ENCODE measurements around the gene YY2.
"Not testable (repeated sequence)": the region's sequence is repeated elsewhere in the genome, so short reads cannot be mapped to it uniquely, and the experiment has no call there.

The YY2 gene

GRCh38 chrX:21840193-21840545 is 15.6 kb upstream of the YY2 start:
- Histone ChIP-seq H3K36me3 (ENCODE audit: control insufficient read depth, insufficient read depth, low read length) (no peaks in the 10 kb centered on the region), H3K27me3 (ENCODE audit: control insufficient read depth, insufficient read depth, low read length) (no peaks in the 10 kb centered on the region), H3K9ac (ENCODE audit: low read length) (no peak overlapping the region), H3K4me3 (ENCODE audit: low read length) (peak overlapping the region; percentile 88), H3K27ac (ENCODE audit: low read depth, low read length) (peak overlapping the region; percentile 57), H3K4me1 (ENCODE audit: control insufficient read depth, insufficient read depth, low read length) (no peaks in the 10 kb centered on the region)

- H3K27me3 ChIP-seq (ENCODE audit: control insufficient read depth, insufficient read depth, low read length): no peaks in the 10 kb centered on the region
- H3K4me3 ChIP-seq (ENCODE audit: low read length): no peak overlapping the region
- H3K27ac ChIP-seq (ENCODE audit: low read depth, low read length): no peak overlapping the region
- no peak overlapping the region for H3K9ac ChIP-seq (ENCODE audit: low read length)
- no peaks in the 10 kb centered on the region for H3K4me1 ChIP-seq (ENCODE audit: control insufficient read depth, insufficient read depth, low read length)
- no peaks in the 10 kb centered on the region for H3K36me3 ChIP-seq (ENCODE audit: control insufficient read depth, insufficient read depth, low read length)
These were observed 12.6 kb upstream of the YY2 start for GRCh38 chrX:21843179-21843578.

- Histone ChIP-seq H3K9ac (ENCODE audit: low read length) (no peak overlapping the region), H3K27me3 (ENCODE audit: control insufficient read depth, insufficient read depth, low read length) (no peaks in the 10 kb centered on the region), H3K4me1 (ENCODE audit: control insufficient read depth, insufficient read depth, low read length) (no peaks in the 10 kb centered on the region), H3K4me3 (ENCODE audit: low read length) (no peak overlapping the region), H3K36me3 (ENCODE audit: control insufficient read depth, insufficient read depth, low read length) (no peaks in the 10 kb centered on the region), H3K27ac (ENCODE audit: low read depth, low read length) (no peak overlapping the region)
These were observed 10.7 kb upstream of the YY2 start for GRCh38 chrX:21845096-21845495.

GRCh38 chrX:21847342-21847741 is 8.4 kb upstream of the YY2 start:
- Histone ChIP-seq H3K27ac (ENCODE audit: low read depth, low read length) (no peak overlapping the region), H3K36me3 (ENCODE audit: control insufficient read depth, insufficient read depth, low read length) (no peaks in the 10 kb centered on the region), H3K9ac (ENCODE audit: low read length) (no peak overlapping the region), H3K4me3 (ENCODE audit: low read length) (no peak overlapping the region), H3K27me3 (ENCODE audit: control insufficient read depth, insufficient read depth, low read length) (no peaks in the 10 kb centered on the region), H3K4me1 (ENCODE audit: control insufficient read depth, insufficient read depth, low read length) (no peaks in the 10 kb centered on the region)

- Histone ChIP-seq H3K9ac (ENCODE audit: low read length) (no peak overlapping the region), H3K27me3 (ENCODE audit: control insufficient read depth, insufficient read depth, low read length) (no peaks in the 10 kb centered on the region), H3K27ac (ENCODE audit: low read depth, low read length) (no peak overlapping the region), H3K4me3 (ENCODE audit: low read length) (no peak overlapping the region), H3K4me1 (ENCODE audit: control insufficient read depth, insufficient read depth, low read length) (no peaks in the 10 kb centered on the region), H3K36me3 (ENCODE audit: control insufficient read depth, insufficient read depth, low read length) (peaks cover 4% of the 10 kb centered on the region)
These were observed 2.2 kb upstream of the YY2 start for GRCh38 chrX:21853578-21853977.

- Histone ChIP-seq H3K27ac (ENCODE audit: low read depth, low read length) (no peak overlapping the region), H3K27me3 (ENCODE audit: control insufficient read depth, insufficient read depth, low read length) (no peaks in the 10 kb centered on the region)
These were observed 717 bp downstream of the YY2 start for GRCh38 chrX:21856504-21856903.

GRCh38 chrX:21863241-21863640 is 7.5 kb downstream of the YY2 start:
- Histone ChIP-seq H3K9ac (ENCODE audit: low read length) (no peak overlapping the region), H3K36me3 (ENCODE audit: control insufficient read depth, insufficient read depth, low read length) (no peaks in the 10 kb centered on the region), H3K27ac (ENCODE audit: low read depth, low read length) (no peak overlapping the region), H3K4me1 (ENCODE audit: control insufficient read depth, insufficient read depth, low read length) (no peaks in the 10 kb centered on the region), H3K4me3 (ENCODE audit: low read length) (no peak overlapping the region), H3K27me3 (ENCODE audit: control insufficient read depth, insufficient read depth, low read length) (no peaks in the 10 kb centered on the region)

More at GRCh38 chrX:21856504-21856903, 717 bp downstream of the YY2 start:
- Histone ChIP-seq H3K4me3 (ENCODE audit: low read length) (no peak overlapping the region), H3K9ac (ENCODE audit: low read length) (no peak overlapping the region), H3K36me3 (ENCODE audit: control insufficient read depth, insufficient read depth, low read length) (peaks cover 4% of the 10 kb centered on the region), H3K4me1 (ENCODE audit: control insufficient read depth, insufficient read depth, low read length) (no peaks in the 10 kb centered on the region)

- Histone ChIP-seq H3K4me1 (ENCODE audit: control insufficient read depth, insufficient read depth, low read length) (no peaks in the 10 kb centered on the region), H3K27ac (ENCODE audit: low read depth, low read length) (no peak overlapping the region), H3K27me3 (ENCODE audit: control insufficient read depth, insufficient read depth, low read length) (no peaks in the 10 kb centered on the region), H3K36me3 (ENCODE audit: control insufficient read depth, insufficient read depth, low read length) (no peaks in the 10 kb centered on the region), H3K9ac (ENCODE audit: low read length) (no peak overlapping the region), H3K4me3 (ENCODE audit: low read length) (no peak overlapping the region)
These were observed 9.6 kb downstream of the YY2 start for GRCh38 chrX:21865436-21865835.

GRCh38 chrX:21870494-21870893 is 14.7 kb downstream of the YY2 start:
- Histone ChIP-seq H3K9ac (ENCODE audit: low read length) (no peak overlapping the region), H3K27me3 (ENCODE audit: control insufficient read depth, insufficient read depth, low read length) (no peaks in the 10 kb centered on the region), H3K4me1 (ENCODE audit: control insufficient read depth, insufficient read depth, low read length) (no peaks in the 10 kb centered on the region), H3K27ac (ENCODE audit: low read depth, low read length) (no peak overlapping the region), H3K36me3 (ENCODE audit: control insufficient read depth, insufficient read depth, low read length) (no peaks in the 10 kb centered on the region), H3K4me3 (ENCODE audit: low read length) (no peak overlapping the region)

- H3K9ac ChIP-seq (ENCODE audit: low read length): no peak overlapping the region
- no peak overlapping the region for H3K4me3 ChIP-seq (ENCODE audit: low read length)
- no peaks in the 10 kb centered on the region for H3K27me3 ChIP-seq (ENCODE audit: control insufficient read depth, insufficient read depth, low read length)
- peak overlapping the region; percentile 36 for H3K27ac ChIP-seq (ENCODE audit: low read depth, low read length)
- no peaks in the 10 kb centered on the region for H3K4me1 ChIP-seq (ENCODE audit: control insufficient read depth, insufficient read depth, low read length)
- no peaks in the 10 kb centered on the region for H3K36me3 ChIP-seq (ENCODE audit: control insufficient read depth, insufficient read depth, low read length)
These were observed 17.4 kb downstream of the YY2 start for GRCh38 chrX:21873063-21873775.

- H3K27ac ChIP-seq (ENCODE audit: low read depth, low read length); H3K27me3 ChIP-seq (ENCODE audit: control insufficient read depth, insufficient read depth, low read length); H3K36me3 ChIP-seq (ENCODE audit: control insufficient read depth, insufficient read depth, low read length): not testable (repeated sequence)
These were observed 18.4 kb downstream of the YY2 start for GRCh38 chrX:21874182-21874581.

GRCh38 chrX:21875013-21875412 is 19.2 kb downstream of the YY2 start:
- Histone ChIP-seq H3K27me3 (ENCODE audit: control insufficient read depth, insufficient read depth, low read length) (no peaks in the 10 kb centered on the region), H3K4me1 (ENCODE audit: control insufficient read depth, insufficient read depth, low read length) (no peaks in the 10 kb centered on the region), H3K36me3 (ENCODE audit: control insufficient read depth, insufficient read depth, low read length) (no peaks in the 10 kb centered on the region), H3K27ac (ENCODE audit: low read depth, low read length) (no peak overlapping the region), H3K9ac (ENCODE audit: low read length) (no peak overlapping the region), H3K4me3 (ENCODE audit: low read length) (no peak overlapping the region)

More at GRCh38 chrX:21874182-21874581, 18.4 kb downstream of the YY2 start:
- H3K4me1 ChIP-seq (ENCODE audit: control insufficient read depth, insufficient read depth, low read length); H3K9ac ChIP-seq (ENCODE audit: low read length); H3K4me3 ChIP-seq (ENCODE audit: low read length): not testable (repeated sequence)

GRCh38 chrX:21881881-21882574 is 26.2 kb downstream of the YY2 start:
- Histone ChIP-seq H3K9ac (ENCODE audit: low read length) (no peak overlapping the region), H3K36me3 (ENCODE audit: control insufficient read depth, insufficient read depth, low read length) (no peaks in the 10 kb centered on the region), H3K4me3 (ENCODE audit: low read length) (no peak overlapping the region), H3K27ac (ENCODE audit: low read depth, low read length) (no peak overlapping the region), H3K27me3 (ENCODE audit: control insufficient read depth, insufficient read depth, low read length) (no peaks in the 10 kb centered on the region), H3K4me1 (ENCODE audit: control insufficient read depth, insufficient read depth, low read length) (no peaks in the 10 kb centered on the region)

Measured in rectal smooth muscle tissue (tissue), 1 donor.